D721Med (cell line): Measurements from ENCODE around the gene TBX2.

Experiments
- DNase-seq: peaks from one replicate; pipeline ENCODE4 v3.0.0; 2011; ENCODE audit warnings: low spot score; ENCODE audit not compliant: insufficient read length
- FAIRE-seq: peaks from 2 replicates; lab custom pipeline; 2011; peaks lifted over from hg19 to GRCh38; lab: Jason Lieb, UNC
- TF ChIP-seq, protein P1 (sequence below): IDR thresholded peaks from 2 replicates; pipeline ENCODE4 v1.5.1; 2012; ENCODE audit warnings: mild to moderate bottlenecking, control low read depth; ENCODE audit not compliant: insufficient read depth; ENCODE audit errors: missing control alignments

The TBX2 gene

DNA sequence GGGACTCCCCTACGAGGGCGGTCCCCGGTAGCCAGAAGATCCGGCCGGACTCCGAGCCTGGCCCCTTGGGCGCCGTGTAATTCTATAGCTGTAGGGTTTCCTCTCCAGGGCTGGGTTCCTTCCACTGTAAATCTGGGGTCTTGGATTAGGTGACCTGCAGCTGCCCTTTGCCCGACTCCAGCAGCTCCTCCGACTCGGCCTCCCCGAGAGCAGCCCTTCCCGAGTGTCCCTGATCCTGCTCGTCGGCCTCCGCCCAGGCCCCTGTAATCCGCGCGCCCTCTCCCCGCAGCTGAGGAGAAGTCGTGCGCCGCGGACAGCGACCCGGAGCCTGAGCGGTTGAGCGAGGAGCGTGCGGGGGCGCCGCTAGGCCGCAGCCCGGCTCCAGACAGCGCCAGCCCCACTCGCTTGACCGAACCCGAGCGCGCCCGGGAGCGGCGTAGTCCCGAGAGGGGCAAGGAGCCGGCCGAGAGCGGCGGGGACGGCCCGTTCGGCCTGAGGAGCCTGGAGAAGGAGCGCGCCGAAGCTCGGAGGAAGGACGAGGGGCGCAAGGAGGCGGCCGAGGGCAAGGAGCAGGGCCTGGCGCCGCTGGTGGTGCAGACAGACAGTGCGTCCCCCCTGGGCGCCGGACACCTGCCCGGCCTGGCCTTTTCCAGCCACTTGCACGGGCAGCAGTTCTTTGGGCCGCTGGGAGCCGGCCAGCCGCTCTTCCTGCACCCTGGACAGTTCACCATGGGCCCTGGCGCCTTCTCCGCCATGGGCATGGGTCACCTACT, 5.5 kb downstream of the TBX2 start:
- FAIRE-seq (no peak), DNase-seq (peak; percentile 17)
- TF ChIP-seq, protein P1, sequence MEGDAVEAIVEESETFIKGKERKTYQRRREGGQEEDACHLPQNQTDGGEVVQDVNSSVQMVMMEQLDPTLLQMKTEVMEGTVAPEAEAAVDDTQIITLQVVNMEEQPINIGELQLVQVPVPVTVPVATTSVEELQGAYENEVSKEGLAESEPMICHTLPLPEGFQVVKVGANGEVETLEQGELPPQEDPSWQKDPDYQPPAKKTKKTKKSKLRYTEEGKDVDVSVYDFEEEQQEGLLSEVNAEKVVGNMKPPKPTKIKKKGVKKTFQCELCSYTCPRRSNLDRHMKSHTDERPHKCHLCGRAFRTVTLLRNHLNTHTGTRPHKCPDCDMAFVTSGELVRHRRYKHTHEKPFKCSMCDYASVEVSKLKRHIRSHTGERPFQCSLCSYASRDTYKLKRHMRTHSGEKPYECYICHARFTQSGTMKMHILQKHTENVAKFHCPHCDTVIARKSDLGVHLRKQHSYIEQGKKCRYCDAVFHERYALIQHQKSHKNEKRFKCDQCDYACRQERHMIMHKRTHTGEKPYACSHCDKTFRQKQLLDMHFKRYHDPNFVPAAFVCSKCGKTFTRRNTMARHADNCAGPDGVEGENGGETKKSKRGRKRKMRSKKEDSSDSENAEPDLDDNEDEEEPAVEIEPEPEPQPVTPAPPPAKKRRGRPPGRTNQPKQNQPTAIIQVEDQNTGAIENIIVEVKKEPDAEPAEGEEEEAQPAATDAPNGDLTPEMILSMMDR, result no peak

DNA sequence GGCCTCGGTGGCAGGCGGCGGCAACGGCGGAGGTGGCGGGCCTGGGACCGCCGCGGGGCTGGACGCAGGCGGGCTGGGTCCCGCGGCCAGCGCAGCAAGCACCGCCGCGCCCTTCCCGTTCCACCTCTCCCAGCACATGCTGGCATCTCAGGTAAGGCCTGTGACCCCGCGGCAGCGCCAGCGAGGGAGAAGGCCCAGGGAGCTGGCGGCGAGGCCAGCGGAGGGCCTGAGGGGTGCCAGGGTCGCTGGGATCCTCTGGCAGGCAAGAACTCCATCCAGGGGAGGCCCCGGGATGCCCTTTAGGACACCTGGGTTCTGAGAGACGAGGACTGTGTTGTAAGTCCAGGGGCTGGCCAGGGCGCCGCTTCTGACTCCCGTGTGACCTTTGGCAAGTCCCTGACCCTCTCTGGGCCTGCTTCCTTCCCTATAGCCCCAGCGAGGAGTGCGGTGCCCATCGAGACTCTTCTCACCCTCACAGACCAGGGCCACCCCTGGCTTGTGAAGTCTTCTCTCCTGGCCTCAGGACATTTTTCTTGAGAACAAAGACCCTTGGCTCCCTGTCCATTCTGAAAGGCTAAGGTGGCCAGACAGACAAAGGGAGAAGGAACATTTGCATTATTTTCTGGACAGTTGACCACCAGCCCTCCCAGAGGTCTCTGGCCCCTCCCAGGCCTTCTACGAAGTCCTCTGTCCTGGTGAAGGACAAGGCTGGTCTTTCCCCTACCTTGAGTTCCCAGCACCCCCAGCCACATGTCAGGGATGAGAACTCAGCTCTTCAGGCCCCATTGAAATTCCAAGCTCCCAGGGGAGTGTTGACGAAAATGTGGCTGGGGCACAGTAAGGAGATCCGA, 6.3 kb downstream of the TBX2 start:
- TF ChIP-seq, protein P1, result no peak
- FAIRE-seq (no peak), DNase-seq (peak; percentile 11)

DNA sequence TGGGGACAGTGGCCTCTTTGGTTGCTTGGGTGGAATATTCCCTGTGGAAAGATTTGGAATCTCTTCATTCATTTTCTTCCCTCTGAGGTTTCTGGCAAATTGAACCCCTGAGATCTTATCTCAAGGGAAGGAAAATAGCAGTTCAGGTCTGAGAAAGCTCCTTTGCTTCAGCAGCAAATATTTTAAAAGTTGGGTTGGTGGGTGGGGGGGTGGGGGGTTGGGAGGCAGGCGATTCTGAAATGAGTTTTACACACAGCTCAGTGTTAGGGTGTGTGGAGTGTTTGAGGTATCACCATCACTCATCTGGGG, 6.8 kb downstream of the TBX2 start:
- FAIRE-seq (no peak), DNase-seq (no peak)
- TF ChIP-seq, protein P1, result no peak

- no peak for DNase-seq
- TF ChIP-seq, protein P1, result no peak
- no peak for FAIRE-seq
Measured at GRCh38 chr17:61406971-61407911, 7.6 kb downstream of the TBX2 start.

- TF ChIP-seq, protein P1, result no peak
- FAIRE-seq, result no peak
- DNase-seq, result no peak
Measured at GRCh38 chr17:61408151-61409041, 8.8 kb downstream of the TBX2 start.
